Thyroid gland (tissue), 4 donors: ENCODE results near the gene INO80B.

Experiments
- CTCF ChIP-seq, 6 experiments: fragments of 200-600 bp in 3 of 6; fragments of 450-650 bp in 3 of 6; sonication (generic) in 3 of 6; IDR thresholded peaks; one replicate each; pipeline ENCODE4 v1.5.1; 2016 to 2019; ENCODE audit warnings: antibody characterized with exemption in 6 of 6, mild to moderate bottlenecking in 2 of 6, inconsistent platforms in 1 of 6, moderate library complexity in 1 of 6
- POLR2A ChIP-seq, 2 donors: fragments of 450-650 bp; IDR thresholded peaks; one replicate each; pipeline ENCODE4 v1.6.1; 2017; ENCODE audit warnings: antibody characterized with exemption in 2 of 2, mild to moderate bottlenecking in 2 of 2, moderate library complexity in 1 of 2

GRCh38 chr2:74414441-74414840 is 40.4 kb upstream of the INO80B start:
- TF ChIP-seq CTCF (IDR thresholded peaks at IDR 0.05) (no peak), POLR2A (IDR thresholded peaks at IDR 0.05) (no peak)
